Activated naive CD4-positive, alpha-beta T cell treated with anti-CD3 and anti-CD28 coated beads for 36 hours (primary cell): ENCODE measurements around the gene IL21. TPM values are rescaled to one million over a fixed set of nuclear protein-coding genes. Genes with fewer than 3 reads are reported as not detected.

ENCODE experiments used
- CTCF ChIA-PET: fragments of 350-600 bp; sonication (Branson Sonifier 250); formaldehyde crosslinking; loops from one replicate; lab custom pipeline; 2021; ENCODE audit warnings: antibody characterized with exemption; lab: Charles Lee
- DNase-seq: peaks from one replicate; pipeline ENCODE4 v3.0.0-alpha.2; 2020
- H3K27ac Mint-ChIP-seq: one replicate; pipeline ENCODE4 v1.8.0; 2021; ENCODE audit warnings: mild to moderate bottlenecking, mixed read lengths
- H3K27me3 Mint-ChIP-seq: one replicate; pipeline ENCODE4 v1.8.0; 2021; ENCODE audit warnings: low read depth, mixed read lengths
- H3K36me3 Mint-ChIP-seq: one replicate; pipeline ENCODE4 v1.8.0; 2021; ENCODE audit warnings: low read depth, mixed read lengths
- H3K4me1 Mint-ChIP-seq: one replicate; pipeline ENCODE4 v1.8.0; 2021; ENCODE audit warnings: low read depth, mixed read lengths
- H3K4me3 Mint-ChIP-seq: one replicate; pipeline ENCODE4 v1.8.0; 2021; ENCODE audit warnings: mild to moderate bottlenecking, moderate library complexity, mixed read lengths
- H3K9me3 Mint-ChIP-seq: one replicate; pipeline ENCODE4 v1.8.0; 2021; ENCODE audit warnings: mixed read lengths
- intact Hi-C: fragments of 100-400 bp; cut with micrococcal nuclease; formaldehyde crosslinking; loops from one replicate; pipeline ENCODE4 v1.15.1; 2023
- total RNA-seq, 2 experiments: library from RNA; stranded (reverse); gene quantifications; one replicate each; pipeline ENCODE4 v1.2.3, GENCODE V29; 2021

Gene IL21
- total RNA-seq, 2 experiments from 2014 or later: 49.9 to 53.1 TPM

- no peak for DNase-seq
- CTCF ChIA-PET: interaction anchor here (0.9 to 1.9 kb wide), 9 partner anchors 13 to 174 kb away, joined by 3 to 8 read pairs (median 3); partner anchors contain the start of gene IL21
- intact Hi-C loops: loop anchor here (1.0 to 2.0 kb wide), 3 partner anchors 11 to 84 kb away; partner anchors contain the start of gene IL21
- H3K36me3 Mint-ChIP-seq: no peaks in the 10 kb centered on the region
- no peaks in the 10 kb centered on the region for H3K9me3 Mint-ChIP-seq
- no peak overlapping the region for H3K27ac Mint-ChIP-seq
- peaks cover 2% of the 10 kb centered on the region for H3K27me3 Mint-ChIP-seq
- H3K4me1 Mint-ChIP-seq: peaks cover 45% of the 10 kb centered on the region
- no peak overlapping the region for H3K4me3 Mint-ChIP-seq
These were observed 11.7 kb upstream of the IL21 start for GRCh38 chr4:122632396-122633143.

GRCh38 chr4:122625156-122625555 lies 4.3 kb upstream of the IL21 start:
- Mint-ChIP-seq H3K4me1 (peaks cover 29% of the 10 kb centered on the region), H3K9me3 (no peaks in the 10 kb centered on the region), H3K27me3 (no peaks in the 10 kb centered on the region), H3K4me3 (no peak overlapping the region), H3K27ac (no peak overlapping the region), H3K36me3 (peaks cover 49% of the 10 kb centered on the region)
- no peak for DNase-seq
- intact Hi-C loops: no loop called here
- CTCF ChIA-PET: interaction anchor here (0.9 kb wide), 1 partner anchor 47 kb away, joined by 3 read pairs; no protein-coding TSS in a partner anchor

GRCh38 chr4:122624205-122624604 lies 3.3 kb upstream of the IL21 start:
- intact Hi-C loops: no loop called here
- no peak for DNase-seq
- Mint-ChIP-seq H3K4me1 (peaks cover 36% of the 10 kb centered on the region), H3K9me3 (no peaks in the 10 kb centered on the region), H3K27ac (no peak overlapping the region), H3K27me3 (no peaks in the 10 kb centered on the region), H3K36me3 (peaks cover 58% of the 10 kb centered on the region), H3K4me3 (no peak overlapping the region)
- CTCF ChIA-PET: interaction anchor here (0.6 to 2.0 kb wide), 3 partner anchors 22 to 87 kb away, joined by 3 to 6 read pairs (median 3); no protein-coding TSS in a partner anchor

GRCh38 chr4:122623637-122624166 lies 2.8 kb upstream of the IL21 start:
- Mint-ChIP-seq H3K36me3 (peaks cover 62% of the 10 kb centered on the region), H3K27ac (peak overlapping the region; percentile 2), H3K4me3 (no peak overlapping the region), H3K4me1 (peaks cover 39% of the 10 kb centered on the region), H3K27me3 (no peaks in the 10 kb centered on the region), H3K9me3 (no peaks in the 10 kb centered on the region)
- DNase-seq: no peak
- CTCF ChIA-PET: interaction anchor here (2.0 kb wide), 1 partner anchor 22 kb away, joined by 6 read pairs; no protein-coding TSS in a partner anchor
- intact Hi-C loops: no loop called here

GRCh38 chr4:122622400-122622799 lies 1.5 kb upstream of the IL21 start:
- intact Hi-C loops: no loop called here
- no peak for DNase-seq
- Mint-ChIP-seq H3K36me3 (peaks cover 68% of the 10 kb centered on the region), H3K27me3 (no peaks in the 10 kb centered on the region), H3K4me1 (peaks cover 50% of the 10 kb centered on the region), H3K4me3 (peak overlapping the region; percentile 52), H3K27ac (peak overlapping the region; percentile 75), H3K9me3 (no peaks in the 10 kb centered on the region)
- CTCF ChIA-PET: no interaction called here

- H3K27ac Mint-ChIP-seq: peak overlapping the region; percentile 97
- CTCF ChIA-PET: interaction anchor here (0.8 to 3.5 kb wide), 10 partner anchors 10 to 138 kb away, joined by 3 to 14 read pairs (median 6); partner anchors contain the start of gene BBS12
- no peaks in the 10 kb centered on the region for H3K27me3 Mint-ChIP-seq
- H3K9me3 Mint-ChIP-seq: no peaks in the 10 kb centered on the region
- peaks cover 79% of the 10 kb centered on the region for H3K36me3 Mint-ChIP-seq
- no peak for DNase-seq
- peak overlapping the region; percentile 88 for H3K4me3 Mint-ChIP-seq
- peaks cover 74% of the 10 kb centered on the region for H3K4me1 Mint-ChIP-seq
- intact Hi-C loops: loop anchor here (1.0 to 5.0 kb wide), 4 partner anchors 38 to 161 kb away; no protein-coding TSS in a partner anchor
These were observed 1.3 kb downstream of the IL21 start for GRCh38 chr4:122619611-122620010.

GRCh38 chr4:122617597-122618593 lies 3.0 kb downstream of the IL21 start:
- CTCF ChIA-PET: interaction anchor here (0.6 to 3.5 kb wide), 9 partner anchors 9 to 309 kb away, joined by 3 to 22 read pairs (median 3); no protein-coding TSS in a partner anchor
- Mint-ChIP-seq H3K27ac (peak overlapping the region; percentile 97), H3K27me3 (no peaks in the 10 kb centered on the region), H3K4me3 (peak overlapping the region; percentile 88), H3K9me3 (no peaks in the 10 kb centered on the region), H3K36me3 (peaks cover 74% of the 10 kb centered on the region), H3K4me1 (peaks cover 70% of the 10 kb centered on the region)
- no peak for DNase-seq
- intact Hi-C loops: loop anchor here (5.0 kb wide), 1 partner anchor 39 kb away; no protein-coding TSS in a partner anchor

- intact Hi-C loops: loop anchor here (5.0 kb wide), 1 partner anchor 40 kb away; no protein-coding TSS in a partner anchor
- Mint-ChIP-seq H3K4me1 (peaks cover 63% of the 10 kb centered on the region), H3K9me3 (no peaks in the 10 kb centered on the region), H3K4me3 (peak overlapping the region; percentile 88), H3K27ac (peak overlapping the region; percentile 97), H3K36me3 (peaks cover 70% of the 10 kb centered on the region), H3K27me3 (no peaks in the 10 kb centered on the region)
- DNase-seq: no peak
- CTCF ChIA-PET: interaction anchor here (0.6 to 3.3 kb wide), 12 partner anchors 9 to 314 kb away, joined by 3 to 22 read pairs (median 4); no protein-coding TSS in a partner anchor
These were observed 3.8 kb downstream of the IL21 start for GRCh38 chr4:122616915-122617596.

GRCh38 chr4:122614621-122615020 lies 6.2 kb downstream of the IL21 start:
- intact Hi-C loops: loop anchor here (5.0 kb wide), 1 partner anchor 43 kb away; no protein-coding TSS in a partner anchor
- H3K4me3 Mint-ChIP-seq: no peak overlapping the region
- no peak overlapping the region for H3K27ac Mint-ChIP-seq
- no peak for DNase-seq
- peaks cover 49% of the 10 kb centered on the region for H3K4me1 Mint-ChIP-seq
- no peaks in the 10 kb centered on the region for H3K9me3 Mint-ChIP-seq
- H3K27me3 Mint-ChIP-seq: no peaks in the 10 kb centered on the region
- H3K36me3 Mint-ChIP-seq: peaks cover 59% of the 10 kb centered on the region
- CTCF ChIA-PET: interaction anchor here (0.7 to 3.3 kb wide), 5 partner anchors 12 to 118 kb away, joined by 3 to 22 read pairs (median 4); partner anchors contain the start of gene BBS12

- H3K4me3 Mint-ChIP-seq: no peak overlapping the region
- H3K36me3 Mint-ChIP-seq: peaks cover 47% of the 10 kb centered on the region
- intact Hi-C loops: no loop called here
- H3K27me3 Mint-ChIP-seq: no peaks in the 10 kb centered on the region
- H3K9me3 Mint-ChIP-seq: no peaks in the 10 kb centered on the region
- peak overlapping the region; percentile 22 for H3K27ac Mint-ChIP-seq
- peaks cover 32% of the 10 kb centered on the region for H3K4me1 Mint-ChIP-seq
- DNase-seq: no peak
- CTCF ChIA-PET: interaction anchor here (1.3 kb wide), 1 partner anchor 9 kb away, joined by 5 read pairs; no protein-coding TSS in a partner anchor
These were observed 8.3 kb downstream of the IL21 start for GRCh38 chr4:122612540-122612939.
